ENCODE measurements around the gene BBS12. TPM values are rescaled to one million over a fixed set of nuclear protein-coding genes. Genes with fewer than 3 reads are reported as not detected.

Gene BBS12
- total RNA-seq, 1 experiment from 2014 or later = 4.4 TPM

DNA sequence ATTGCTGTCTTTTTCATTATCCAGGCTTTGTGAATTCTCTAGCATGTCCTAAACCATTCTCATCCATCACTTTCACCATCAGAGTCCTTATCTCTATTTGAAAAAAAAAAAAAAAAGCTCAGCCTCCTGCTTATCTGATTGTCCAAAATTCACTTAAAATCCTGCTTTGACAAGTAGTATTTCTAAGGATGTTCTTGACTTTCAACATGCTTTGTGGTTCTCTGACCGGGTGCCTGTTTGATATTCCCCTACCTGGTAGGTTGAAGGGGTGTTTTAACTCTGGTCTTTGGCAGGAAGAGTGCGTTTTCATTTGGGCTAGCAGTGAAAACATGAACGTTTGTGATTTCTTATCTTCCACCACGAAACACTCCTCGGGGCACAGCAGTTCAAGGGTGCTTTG is 17.3 kb upstream of the BBS12 start:
- no peak for DNase-seq (ENCODE audit: low read depth)

- peak; percentile 65 for DNase-seq (ENCODE audit: low read depth)
Measured at GRCh38 chr4:122716825-122717448, 15.6 kb upstream of the BBS12 start.

DNA sequence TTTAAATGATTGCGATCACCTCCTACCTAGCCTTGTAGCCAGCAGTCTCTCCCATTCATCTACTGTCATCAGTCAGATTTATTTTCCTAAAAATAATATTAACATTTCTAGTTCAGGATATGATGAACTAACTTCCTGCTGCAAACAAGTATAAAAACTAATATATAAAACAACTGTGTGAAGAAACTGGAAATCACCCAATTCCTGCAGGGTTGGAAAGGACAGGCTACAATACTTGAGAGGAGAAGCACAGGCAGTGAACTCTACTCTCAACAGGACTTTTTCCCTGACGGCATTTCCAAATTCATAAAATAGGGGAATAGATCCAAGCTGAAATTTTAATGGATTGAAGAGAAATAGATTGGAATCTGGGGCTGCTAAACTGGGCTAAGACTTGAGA is 14.2 kb upstream of the BBS12 start:
- DNase-seq (ENCODE audit: low read depth) = no peak

DNA sequence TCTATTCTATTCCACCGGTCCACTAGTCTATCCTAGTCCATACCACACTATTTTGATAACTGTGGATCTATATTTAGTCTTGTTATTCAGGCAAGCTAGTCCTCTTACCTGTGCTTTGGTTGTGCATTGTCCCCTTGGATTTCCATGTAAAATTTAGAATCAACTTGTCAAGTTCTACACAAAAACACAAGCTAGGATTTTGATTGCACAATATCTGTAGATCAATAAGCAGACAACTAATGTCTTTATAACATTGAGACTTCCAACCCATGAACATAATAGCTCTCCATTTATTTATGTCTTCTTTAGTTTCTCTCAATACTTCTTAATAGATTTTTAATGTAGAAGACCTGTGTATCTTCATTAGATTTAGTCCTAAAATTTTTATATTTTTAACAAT is 10.2 kb upstream of the BBS12 start:
- no peak for DNase-seq (ENCODE audit: low read depth)

- DNase-seq (ENCODE audit: low read depth) = no peak
Measured at GRCh38 chr4:122728856-122729255, 3.6 kb upstream of the BBS12 start.

- no peak for DNase-seq (ENCODE audit: low read depth)
Measured at GRCh38 chr4:122731676-122732075, 828 bp upstream of the BBS12 start.

GRCh38 chr4:122733787-122734120 is 1.2 kb downstream of the BBS12 start:
- DNase-seq (ENCODE audit: low read depth) = no peak

GRCh38 chr4:122739174-122739573 is 6.7 kb downstream of the BBS12 start:
- peak; percentile 64 for DNase-seq (ENCODE audit: low read depth)

DNA sequence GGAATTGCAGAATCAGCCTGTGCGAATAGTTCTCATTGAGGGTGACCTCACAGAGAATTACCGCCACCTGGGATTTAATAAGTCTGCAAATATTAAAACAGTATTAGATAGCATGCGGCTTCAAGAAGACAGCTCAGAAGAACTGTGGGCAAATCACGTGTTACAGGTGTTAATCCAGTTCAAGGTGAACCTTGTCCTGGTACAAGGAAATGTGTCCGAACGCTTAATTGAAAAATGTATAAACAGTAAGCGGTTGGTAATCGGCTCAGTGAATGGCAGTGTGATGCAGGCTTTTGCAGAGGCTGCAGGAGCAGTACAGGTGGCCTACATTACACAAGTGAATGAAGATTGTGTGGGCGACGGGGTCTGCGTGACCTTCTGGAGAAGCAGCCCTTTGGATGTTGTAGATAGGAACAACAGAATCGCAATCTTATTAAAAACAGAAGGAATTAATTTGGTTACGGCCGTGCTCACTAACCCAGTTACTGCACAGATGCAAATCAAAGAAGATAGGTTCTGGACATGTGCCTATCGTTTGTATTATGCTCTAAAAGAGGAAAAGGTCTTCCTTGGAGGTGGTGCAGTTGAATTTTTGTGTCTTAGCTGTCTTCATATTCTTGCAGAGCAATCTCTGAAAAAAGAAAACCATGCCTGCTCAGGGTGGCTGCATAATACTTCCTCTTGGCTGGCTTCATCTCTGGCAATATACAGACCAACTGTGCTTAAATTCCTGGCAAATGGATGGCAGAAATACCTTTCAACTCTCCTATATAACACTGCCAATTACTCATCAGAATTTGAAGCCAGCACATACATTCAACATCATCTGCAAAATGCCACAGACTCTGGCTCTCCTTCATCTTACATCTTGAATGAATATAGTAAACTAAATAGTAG is 10.7 kb downstream of the BBS12 start:
- no peak for DNase-seq (ENCODE audit: low read depth)

GRCh38 chr4:122744229-122744628 is 11.7 kb downstream of the BBS12 start:
- no peak for DNase-seq (ENCODE audit: low read depth)

GRCh38 chr4:122746485-122746965 is 14.0 kb downstream of the BBS12 start:
- DNase-seq (ENCODE audit: low read depth) = peak; percentile 25

DNA sequence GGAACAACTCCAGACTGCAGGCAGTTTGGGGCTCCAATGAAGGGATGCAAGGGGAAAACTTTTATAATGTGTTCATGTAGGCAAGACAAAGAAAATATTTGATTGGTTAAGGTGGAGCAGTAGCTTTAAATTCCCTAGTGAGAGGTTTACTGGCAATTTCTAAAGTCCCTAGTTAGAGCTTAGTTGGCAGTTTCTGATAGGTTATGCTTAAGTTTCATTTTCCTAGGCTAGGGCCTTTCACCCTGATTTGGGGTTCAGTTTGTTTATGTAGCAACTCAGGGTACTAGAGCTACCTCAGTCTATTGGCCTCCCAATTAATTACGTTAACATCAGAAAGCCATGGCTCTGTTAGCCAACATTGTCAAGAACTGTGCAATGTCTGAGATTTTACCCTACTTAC is 14.6 kb downstream of the BBS12 start:
- DNase-seq (ENCODE audit: low read depth) = no peak

GRCh38 chr4:122747883-122748282 is 15.4 kb downstream of the BBS12 start:
- DNase-seq (ENCODE audit: low read depth) = peak; percentile 45

GRCh38 chr4:122749704-122750454 is 17.4 kb downstream of the BBS12 start:
- DNase-seq (ENCODE audit: low read depth) = no peak

- no peak for DNase-seq (ENCODE audit: low read depth)
Measured at GRCh38 chr4:122755675-122756074, 23.2 kb downstream of the BBS12 start.

DNA sequence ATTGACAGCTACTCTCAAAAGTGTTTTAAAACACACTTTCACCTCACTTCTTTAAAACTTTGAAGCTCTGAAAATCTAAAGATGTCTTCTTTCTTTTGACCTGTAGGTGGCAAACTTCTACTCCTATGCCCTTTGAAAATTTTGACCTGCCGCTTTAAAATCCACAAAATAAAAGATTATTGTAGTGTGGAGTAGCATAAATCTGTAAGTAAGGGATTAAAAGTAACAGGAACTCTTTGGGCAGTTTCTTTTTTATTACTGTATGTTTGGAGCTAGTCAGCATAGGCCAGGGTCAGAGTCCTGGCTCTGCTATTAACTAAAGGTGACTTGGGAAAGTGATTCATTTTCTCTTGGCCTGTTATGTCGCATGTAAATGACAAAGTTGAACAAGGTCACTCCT is 25.5 kb downstream of the BBS12 start:
- peak; percentile 37 for DNase-seq (ENCODE audit: low read depth)

DNA sequence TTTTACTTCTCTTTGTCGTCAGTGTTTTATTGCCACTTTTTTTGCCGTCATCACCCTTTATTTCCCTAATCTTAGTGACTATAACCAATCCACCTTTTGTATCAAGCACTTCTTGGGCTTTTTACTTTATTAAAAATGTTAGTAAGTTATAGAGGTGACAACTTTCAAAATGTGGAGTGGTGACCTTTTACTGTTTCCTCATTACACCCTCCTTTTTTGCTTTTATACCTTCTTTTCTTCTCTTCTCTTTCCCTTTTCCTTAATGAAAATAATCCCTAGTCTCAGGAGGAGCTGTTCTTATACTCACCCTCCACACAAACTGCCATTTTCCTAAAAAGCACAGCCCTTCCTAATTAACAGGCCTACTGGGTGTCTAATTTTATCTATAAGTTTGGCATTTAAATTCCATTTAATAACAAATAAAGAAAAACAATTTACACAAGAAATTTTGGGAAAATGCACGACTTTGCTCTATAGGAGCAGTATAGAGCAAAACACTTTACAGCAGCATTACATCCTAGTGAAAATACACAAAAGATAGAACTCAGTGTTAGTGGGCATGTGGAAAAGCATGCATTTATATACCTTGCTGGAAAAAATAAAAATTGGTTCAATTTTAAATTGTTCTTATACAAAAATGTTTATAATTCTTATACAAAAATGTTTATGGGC is 27.3 kb downstream of the BBS12 start:
- no peak for DNase-seq (ENCODE audit: low read depth)

DNA sequence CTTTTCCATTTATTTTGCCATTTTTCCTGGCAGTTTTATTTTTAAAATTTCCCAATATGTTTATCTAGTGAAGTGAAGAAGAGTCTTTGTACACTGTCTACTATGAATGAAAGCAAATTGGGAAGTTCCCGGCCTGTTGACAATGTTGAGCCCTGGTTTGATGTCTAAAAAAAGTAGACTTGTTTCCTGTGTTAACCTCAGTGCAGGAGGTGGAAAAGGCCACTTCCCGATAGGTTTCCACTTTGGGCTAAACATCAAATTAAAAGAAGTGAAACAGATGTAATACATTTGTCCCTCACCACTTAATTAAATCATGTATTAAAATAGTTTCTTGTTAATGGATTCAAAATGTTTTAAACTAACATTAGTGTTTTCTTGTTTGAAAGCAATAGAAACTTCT is 30.0 kb downstream of the BBS12 start:
- DNase-seq (ENCODE audit: low read depth) = no peak

GRCh38 chr4:122762966-122763716 is 30.6 kb downstream of the BBS12 start:
- no peak for DNase-seq (ENCODE audit: low read depth)

DNA sequence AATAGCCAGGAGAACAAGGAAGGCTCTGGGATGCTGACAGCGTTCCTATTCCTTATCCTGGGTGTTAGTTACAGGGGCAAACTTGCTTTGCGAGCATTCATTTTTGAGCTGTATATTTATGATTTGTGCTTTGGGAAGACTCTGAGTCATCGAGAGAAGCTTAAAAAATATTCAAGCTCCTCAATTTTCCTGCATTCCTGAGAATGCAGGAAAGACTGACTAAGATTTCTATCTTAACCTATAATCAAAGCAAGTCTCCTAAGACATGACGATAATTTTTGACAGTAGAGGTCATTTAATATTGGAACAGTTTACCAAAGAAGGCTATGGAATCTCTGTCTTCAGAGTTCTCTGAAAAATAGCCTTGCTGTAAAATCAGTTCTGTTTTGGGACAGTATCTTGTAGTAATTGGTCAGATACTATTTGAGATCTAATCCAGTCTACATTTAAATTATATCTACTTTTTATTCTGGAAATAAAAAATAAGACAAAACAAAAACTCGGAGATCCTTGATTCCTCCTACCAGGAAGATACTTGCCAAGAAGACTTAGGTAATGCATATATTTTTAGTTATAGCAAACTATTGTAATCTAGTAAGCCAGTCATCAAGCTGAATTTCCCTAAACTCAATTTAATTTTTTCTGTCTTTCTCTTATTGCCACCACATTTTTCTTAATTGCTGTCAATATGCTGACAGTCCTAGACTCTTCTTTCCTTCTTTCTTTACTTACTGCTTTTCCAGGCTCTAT is 31.7 kb downstream of the BBS12 start:
- DNase-seq (ENCODE audit: low read depth) = peak; percentile 35

DNA sequence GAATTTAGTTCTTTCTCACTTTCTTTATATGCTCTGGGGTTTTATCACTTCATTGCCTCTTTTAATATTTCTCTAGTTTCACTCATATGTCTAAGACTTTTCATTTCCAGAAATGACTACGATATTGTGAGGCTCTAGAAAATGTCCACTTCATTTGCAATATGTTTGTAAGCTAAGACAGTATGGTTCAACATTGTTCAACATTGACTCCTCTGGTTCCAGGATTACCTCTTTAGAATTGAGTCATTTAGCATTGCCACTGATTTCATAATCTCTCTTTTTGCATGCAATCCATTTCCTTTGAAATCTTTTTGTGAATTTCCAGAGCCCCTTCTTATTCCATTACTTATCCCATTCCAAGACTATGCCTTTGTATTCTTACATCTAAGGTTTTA is 32.3 kb downstream of the BBS12 start:
- DNase-seq (ENCODE audit: low read depth) = peak; percentile 46

Data from RPMI7951 (cell line).